ENCODE measurements around the gene CALHM6.

CALHM6 gene

DNA sequence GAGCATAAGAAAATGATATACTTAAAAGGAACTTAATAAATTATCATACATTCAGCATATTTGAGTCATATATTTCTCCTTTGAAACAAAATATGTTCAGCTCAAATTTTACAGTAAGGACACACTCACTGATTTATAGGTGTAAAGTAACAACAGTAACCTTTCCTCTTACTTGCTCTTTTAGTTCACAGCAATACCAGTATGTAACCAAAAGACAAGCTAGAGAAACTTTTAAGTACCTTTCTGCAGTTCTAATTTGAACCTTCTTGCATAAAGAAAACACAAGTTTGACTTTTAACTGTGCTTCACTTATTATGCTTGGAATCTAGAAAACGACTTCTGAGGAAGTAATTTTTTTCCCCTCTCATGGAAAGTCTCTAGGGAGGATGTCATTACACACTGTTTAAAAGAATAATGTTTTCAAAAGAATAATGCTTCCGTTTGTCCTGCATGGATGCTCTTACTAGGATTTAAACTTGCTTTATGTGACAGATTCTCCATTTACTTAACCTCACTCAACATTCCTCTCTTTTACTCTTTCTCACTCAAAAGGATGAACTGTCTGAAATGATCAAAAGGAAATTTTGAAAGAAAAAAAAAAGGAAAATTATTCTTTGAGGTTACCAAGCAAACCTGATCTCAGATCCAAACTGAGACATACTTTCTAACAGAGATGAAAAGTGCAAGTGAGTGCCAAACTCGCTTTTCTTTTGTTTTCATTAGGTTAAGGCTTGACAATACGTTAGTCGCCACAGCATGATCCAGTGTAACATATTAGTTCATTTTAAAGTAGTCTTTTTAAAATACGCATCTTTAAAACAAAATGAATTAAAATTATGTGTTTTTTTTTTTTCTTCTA is 22.4 kb upstream of the CALHM6 start:
- no peak overlapping the region for H3K4me3 ChIP-seq (ENCODE audit: low read depth, low read length)
- TF ChIP-seq, protein P1, sequence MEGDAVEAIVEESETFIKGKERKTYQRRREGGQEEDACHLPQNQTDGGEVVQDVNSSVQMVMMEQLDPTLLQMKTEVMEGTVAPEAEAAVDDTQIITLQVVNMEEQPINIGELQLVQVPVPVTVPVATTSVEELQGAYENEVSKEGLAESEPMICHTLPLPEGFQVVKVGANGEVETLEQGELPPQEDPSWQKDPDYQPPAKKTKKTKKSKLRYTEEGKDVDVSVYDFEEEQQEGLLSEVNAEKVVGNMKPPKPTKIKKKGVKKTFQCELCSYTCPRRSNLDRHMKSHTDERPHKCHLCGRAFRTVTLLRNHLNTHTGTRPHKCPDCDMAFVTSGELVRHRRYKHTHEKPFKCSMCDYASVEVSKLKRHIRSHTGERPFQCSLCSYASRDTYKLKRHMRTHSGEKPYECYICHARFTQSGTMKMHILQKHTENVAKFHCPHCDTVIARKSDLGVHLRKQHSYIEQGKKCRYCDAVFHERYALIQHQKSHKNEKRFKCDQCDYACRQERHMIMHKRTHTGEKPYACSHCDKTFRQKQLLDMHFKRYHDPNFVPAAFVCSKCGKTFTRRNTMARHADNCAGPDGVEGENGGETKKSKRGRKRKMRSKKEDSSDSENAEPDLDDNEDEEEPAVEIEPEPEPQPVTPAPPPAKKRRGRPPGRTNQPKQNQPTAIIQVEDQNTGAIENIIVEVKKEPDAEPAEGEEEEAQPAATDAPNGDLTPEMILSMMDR (IDR thresholded peaks at IDR 0.05; ENCODE audit: low read depth, low read length): no peak
- TF ChIP-seq, protein P2, sequence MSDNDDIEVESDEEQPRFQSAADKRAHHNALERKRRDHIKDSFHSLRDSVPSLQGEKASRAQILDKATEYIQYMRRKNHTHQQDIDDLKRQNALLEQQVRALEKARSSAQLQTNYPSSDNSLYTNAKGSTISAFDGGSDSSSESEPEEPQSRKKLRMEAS (IDR thresholded peaks at IDR 0.05; ENCODE audit: low read depth, low read length): no peak
- TF ChIP-seq POLR2A (IDR thresholded peaks at IDR 0.05; ENCODE audit: extremely low read depth, insufficient read length) (no peak), MYC (IDR thresholded peaks at IDR 0.05; ENCODE audit: low read depth, low read length) (no peak)
- no peak for DNase-seq (ENCODE audit: low read depth)

DNA sequence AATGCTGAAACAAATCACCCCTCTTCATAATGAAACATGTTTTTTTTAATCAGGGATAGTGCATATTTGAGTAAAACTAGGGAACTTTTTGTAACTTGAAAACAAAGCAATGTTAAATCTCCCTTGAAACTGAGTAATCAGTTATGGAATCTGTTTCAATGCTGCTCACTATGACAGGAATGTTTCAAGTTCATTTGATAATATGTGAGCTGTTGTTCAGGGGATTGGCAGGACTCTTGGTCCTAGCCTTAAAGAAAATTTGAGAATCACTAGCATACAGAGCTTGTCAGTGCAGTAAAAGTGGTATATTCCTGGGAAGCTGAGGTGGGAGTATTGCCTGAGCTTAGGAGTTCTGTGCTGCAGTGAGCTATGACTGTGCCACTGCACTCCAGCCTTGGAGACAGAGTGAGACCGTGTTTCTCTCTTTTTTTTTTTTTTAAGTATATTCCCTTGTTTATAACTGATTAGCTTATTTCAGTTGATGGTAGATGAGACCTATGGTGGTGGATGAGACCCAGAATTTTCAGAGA is 21.6 kb upstream of the CALHM6 start:
- no peak overlapping the region for H3K4me3 ChIP-seq (ENCODE audit: low read depth, low read length)
- DNase-seq (ENCODE audit: low read depth): no peak
- TF ChIP-seq POLR2A (IDR thresholded peaks at IDR 0.05; ENCODE audit: extremely low read depth, insufficient read length): no peak
- TF ChIP-seq, protein P1 (IDR thresholded peaks at IDR 0.05; ENCODE audit: low read depth, low read length): no peak
- TF ChIP-seq, protein P2 (IDR thresholded peaks at IDR 0.05; ENCODE audit: low read depth, low read length): no peak
- no peak for TF ChIP-seq MYC (IDR thresholded peaks at IDR 0.05; ENCODE audit: low read depth, low read length)

GRCh38 chr6:116443105-116443504 is 18.1 kb upstream of the CALHM6 start:
- TF ChIP-seq MYC (IDR thresholded peaks at IDR 0.05; ENCODE audit: low read depth, low read length) (no peak), POLR2A (IDR thresholded peaks at IDR 0.05; ENCODE audit: extremely low read depth, insufficient read length) (no peak)
- TF ChIP-seq, protein P1 (IDR thresholded peaks at IDR 0.05; ENCODE audit: low read depth, low read length): no peak
- TF ChIP-seq, protein P2 (IDR thresholded peaks at IDR 0.05; ENCODE audit: low read depth, low read length): no peak
- H3K4me3 ChIP-seq (ENCODE audit: low read depth, low read length): no peak overlapping the region
- no peak for DNase-seq (ENCODE audit: low read depth)

- TF ChIP-seq POLR2A (IDR thresholded peaks at IDR 0.05; ENCODE audit: extremely low read depth, insufficient read length): no peak
- TF ChIP-seq, protein P2 (IDR thresholded peaks at IDR 0.05; ENCODE audit: low read depth, low read length): no peak
- TF ChIP-seq, protein P1 (IDR thresholded peaks at IDR 0.05; ENCODE audit: low read depth, low read length): peak; percentile 62
- DNase-seq (ENCODE audit: low read depth): peak; percentile 64
- no peak overlapping the region for H3K4me3 ChIP-seq (ENCODE audit: low read depth, low read length)
Observed at GRCh38 chr6:116444092-116444491, 17.1 kb upstream of the CALHM6 start.

GRCh38 chr6:116444575-116444974 is 16.6 kb upstream of the CALHM6 start:
- TF ChIP-seq MYC (IDR thresholded peaks at IDR 0.05; ENCODE audit: low read depth, low read length) (no peak), POLR2A (IDR thresholded peaks at IDR 0.05; ENCODE audit: extremely low read depth, insufficient read length) (no peak)
- TF ChIP-seq, protein P1 (IDR thresholded peaks at IDR 0.05; ENCODE audit: low read depth, low read length): no peak
- TF ChIP-seq, protein P2 (IDR thresholded peaks at IDR 0.05; ENCODE audit: low read depth, low read length): no peak
- H3K4me3 ChIP-seq (ENCODE audit: low read depth, low read length): no peak overlapping the region
- no peak for DNase-seq (ENCODE audit: low read depth)

Measured in NB4 (cell line).